ENCODE results near the gene KPNA5. TPM values are rescaled to one million over a fixed set of nuclear protein-coding genes. Genes with fewer than 3 reads are reported as not detected.

The KPNA5 gene
- total and polyA plus RNA-seq, 2 of the 13 experiments (the other 11 are each of a cell fraction or from before 2014, with no cell fraction given): 5.3 to 13.0 TPM

- TF ChIP-seq KMT2A (CRISPR knock-in tag; IDR thresholded peaks at IDR 0.05): peak; percentile 91
- no peak for TF ChIP-seq TOE1 (CRISPR knock-in tag; IDR thresholded peaks at IDR 0.05)
- TF ChIP-seq BHLHE40 (IDR thresholded peaks at IDR 0.05; ENCODE audit: low read length): no peak
- 0 out of 2 replicates have a peak, but pooled peaks have one; percentile 68 for TF ChIP-seq RARG (CRISPR knock-in tag; IDR thresholded peaks at IDR 0.05; ENCODE audit: low read depth)
- TF ChIP-seq EZH2 (conservative IDR thresholded peaks at IDR 0.05; ENCODE audit: low read depth, low read length): no peak
- no peak for TF ChIP-seq KAT2B (IDR thresholded peaks at IDR 0.05; ENCODE audit: borderline replicate concordance, low read depth, low read length)
- peak; percentile 76; the same call in 1 of the 2 replicates for TF ChIP-seq MXD3 (CRISPR knock-in tag; IDR thresholded peaks at IDR 0.05)
- no peak for TF ChIP-seq HOXA7 (CRISPR knock-in tag; IDR thresholded peaks at IDR 0.05)
- peak; percentile 32 for TF ChIP-seq TBL1XR1 (IDR thresholded peaks at IDR 0.05; ENCODE audit: borderline replicate concordance, low read length, partially characterized antibody)
- no peak for TF ChIP-seq ZEB1 (IDR thresholded peaks at IDR 0.05; ENCODE audit: insufficient replicate concordance, low read depth)
- no peak for TF ChIP-seq NPAS2 (CRISPR knock-in tag; IDR thresholded peaks at IDR 0.05; ENCODE audit: borderline replicate concordance)
- 0 out of 2 replicates have a peak, but pooled peaks have one; percentile 56 for TF ChIP-seq NRL (CRISPR knock-in tag; IDR thresholded peaks at IDR 0.05; ENCODE audit: borderline replicate concordance)
- peak; percentile 93 for TF ChIP-seq HOXD1 (CRISPR knock-in tag; IDR thresholded peaks at IDR 0.05)
- TF ChIP-seq SSRP1 (CRISPR knock-in tag; IDR thresholded peaks at IDR 0.05): peak; percentile 78; the same call in 1 of the 2 replicates
- TF ChIP-seq ZNF136 (CRISPR knock-in tag; IDR thresholded peaks at IDR 0.05; ENCODE audit: low read depth): peak; percentile 76; the same call in 1 of the 2 replicates
- TF ChIP-seq ZNF484 (CRISPR knock-in tag; IDR thresholded peaks at IDR 0.05; ENCODE audit: borderline replicate concordance, low read depth): no peak
- peak; percentile 98 for TF ChIP-seq ZNF772 (CRISPR knock-in tag; IDR thresholded peaks at IDR 0.05)
- TF ChIP-seq GPN1 (CRISPR knock-in tag; IDR thresholded peaks at IDR 0.05; ENCODE audit: borderline replicate concordance): no peak; the same call in 1 of the 2 replicates
- no peak for TF ChIP-seq SRSF9 (IDR thresholded peaks at IDR 0.05; ENCODE audit: borderline replicate concordance, insufficient read depth, low read depth, low read length, poor library complexity, severe bottlenecking)
- 0 out of 2 replicates have a peak, but pooled peaks have one; percentile 28 for TF ChIP-seq TFAP4 (IDR thresholded peaks at IDR 0.05; ENCODE audit: borderline replicate concordance, low read depth)
- TF ChIP-seq ZNF264 (CRISPR knock-in tag; IDR thresholded peaks at IDR 0.05): peak; percentile 94
- peak; percentile 75; the same call in 1 of the 2 replicates for TF ChIP-seq EEA1 (CRISPR knock-in tag; IDR thresholded peaks at IDR 0.05; ENCODE audit: borderline replicate concordance)
- TF ChIP-seq ZNF574 (CRISPR knock-in tag; IDR thresholded peaks at IDR 0.05): peak; percentile 91
- TF ChIP-seq ZNF839 (CRISPR knock-in tag; IDR thresholded peaks at IDR 0.05; ENCODE audit: borderline replicate concordance): peak; percentile 83; the same call in 1 of the 2 replicates
- peak; percentile 94; the same call in 1 of the 2 replicates for TF ChIP-seq FIP1L1 (IDR thresholded peaks at IDR 0.05; ENCODE audit: borderline replicate concordance, insufficient read depth, low read depth, low read length)
- peak; percentile 97 for TF ChIP-seq ZMYM4 (CRISPR knock-in tag; IDR thresholded peaks at IDR 0.05)
- no peak for TF ChIP-seq TCF7 (IDR thresholded peaks at IDR 0.05; ENCODE audit: low read depth)
Measured at GRCh38 chr6:116680880-116681672, at the start of gene KPNA5 (continued).
